ENCODE data around the gene COA5. TPM values are rescaled to one million over a fixed set of nuclear protein-coding genes. Genes with fewer than 3 reads are reported as not detected.

COA5 gene
- total RNA-seq, 2 experiments from 2014 or later = 33.6 to 40.0 TPM

GRCh38 chr2:98563394-98563793 is 44.9 kb downstream of the COA5 start:
- Histone ChIP-seq H3K36me3 (ENCODE audit: insufficient read depth, low read length) (peaks cover 2% of the 10 kb centered on the region; the same call in 1 of the 2 replicates), H4K20me1 (ENCODE audit: insufficient read depth, low read length) (no peaks in the 10 kb centered on the region), H3K4me3 (ENCODE audit: low read depth, low read length, poor library complexity, severe bottlenecking) (no peak overlapping the region), H3K4me2 (ENCODE audit: low read length) (no peak overlapping the region), H3K4me1 (ENCODE audit: insufficient read depth, low read length, poor library complexity, severe bottlenecking) (peaks cover 44% of the 10 kb centered on the region), H3K9me3 (ENCODE audit: low read length) (no peaks in the 10 kb centered on the region), H3K27ac (ENCODE audit: low read depth, low read length, poor library complexity, severe bottlenecking) (no peak overlapping the region), H2AFZ (ENCODE audit: low read length) (no peak overlapping the region), H3K79me2 (ENCODE audit: insufficient read depth, low read depth, low read length) (no peaks in the 10 kb centered on the region), H3K9me2 (ENCODE audit: insufficient read depth, low read length) (no peaks in the 10 kb centered on the region)
- TF ChIP-seq CTCF (conservative IDR thresholded peaks at IDR 0.05; ENCODE audit: low read length) (no peak), EZH2phosphoT487 (IDR thresholded peaks at IDR 0.05; ENCODE audit: borderline replicate concordance, low read depth, low read length) (no peak)
- DNase-seq (ENCODE audit: low spot score) = no peak
- intact Hi-C loops (cut with micrococcal nuclease; ENCODE audit: unreplicated experiment) = loop anchor here (5.0 kb wide), 1 partner anchor 896 kb away; the partner anchor contains the start of gene C2orf92
- BruUV-seq (replicated peaks) = no TSS peak
- ChIA-PET POLR2A (interaction anchor here (1.1 to 1.9 kb wide), 2 partner anchors 10 to 17 kb away, joined by 3 to 5 read pairs; no protein-coding TSS in a partner anchor), CTCF (ENCODE audit: unreplicated experiment) (no interaction called here)

DNA sequence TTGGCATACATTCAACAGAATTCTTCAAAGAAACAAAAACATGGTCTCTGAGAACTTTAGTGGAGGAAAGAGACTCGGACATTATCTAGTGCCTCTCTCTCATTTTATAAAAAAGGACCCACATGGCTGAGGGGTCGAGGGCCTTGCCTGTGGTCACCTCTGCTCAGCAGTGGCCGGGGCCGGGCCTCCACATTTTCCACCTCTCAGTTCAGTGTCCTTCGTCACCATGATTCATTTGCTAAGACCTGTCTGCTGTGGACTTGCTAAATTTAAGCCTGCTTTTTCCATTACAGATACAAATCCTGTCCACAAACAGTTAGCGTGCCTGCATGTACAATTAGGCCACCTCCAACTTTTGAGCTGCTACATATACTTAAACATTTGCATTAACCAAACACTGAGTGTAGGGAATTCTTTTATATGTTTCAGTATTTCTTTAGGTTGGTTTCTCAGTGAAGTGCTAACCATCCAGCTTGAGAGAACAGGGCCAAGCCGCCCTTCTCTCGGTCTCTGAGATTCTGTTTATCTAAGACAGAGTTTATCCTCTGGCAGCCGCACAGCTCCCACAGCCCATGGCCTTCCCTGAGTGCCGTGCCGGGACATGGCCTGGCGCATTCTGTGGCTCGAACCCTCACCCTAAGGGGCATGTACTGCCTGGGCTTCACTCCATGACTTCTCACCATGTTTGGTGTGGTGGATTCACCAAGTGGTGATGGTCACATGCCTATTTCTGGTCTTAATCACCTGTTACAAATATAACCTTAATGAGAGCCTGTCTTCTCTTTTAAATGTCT is 46.2 kb downstream of the COA5 start:
- BruUV-seq (replicated peaks) = no TSS peak
- intact Hi-C loops (cut with micrococcal nuclease; ENCODE audit: unreplicated experiment) = loop anchor here (5.0 kb wide), 1 partner anchor 895 kb away; the partner anchor contains the start of gene C2orf92
- POLR2A ChIA-PET = interaction anchor here (1.1 to 1.9 kb wide), 3 partner anchors 9 to 98 kb away, joined by 3 to 5 read pairs (median 3); no protein-coding TSS in a partner anchor
- Histone ChIP-seq H3K4me1 (ENCODE audit: insufficient read depth, low read length, poor library complexity, severe bottlenecking) (peaks cover 57% of the 10 kb centered on the region), H3K9me3 (ENCODE audit: low read length) (no peaks in the 10 kb centered on the region), H3K79me2 (ENCODE audit: insufficient read depth, low read depth, low read length) (no peaks in the 10 kb centered on the region), H3K4me3 (ENCODE audit: low read depth, low read length, poor library complexity, severe bottlenecking) (no peak overlapping the region), H4K20me1 (ENCODE audit: insufficient read depth, low read length) (no peaks in the 10 kb centered on the region), H2AFZ (ENCODE audit: low read length) (no peak overlapping the region), H3K9me2 (ENCODE audit: insufficient read depth, low read length) (no peaks in the 10 kb centered on the region), H3K36me3 (ENCODE audit: insufficient read depth, low read length) (peaks cover 7% of the 10 kb centered on the region; the same call in 1 of the 2 replicates), H3K4me2 (ENCODE audit: low read length) (peak overlapping the region; percentile 55; the same call in 1 of the 2 replicates), H3K27ac (ENCODE audit: low read depth, low read length, poor library complexity, severe bottlenecking) (no peak overlapping the region)
- TF ChIP-seq EZH2phosphoT487 (IDR thresholded peaks at IDR 0.05; ENCODE audit: borderline replicate concordance, low read depth, low read length) (no peak), CTCF (conservative IDR thresholded peaks at IDR 0.05; ENCODE audit: low read length) (no peak)
- DNase-seq (ENCODE audit: low spot score) = no peak
- CTCF ChIA-PET (ENCODE audit: unreplicated experiment) = interaction anchor here (0.7 to 0.9 kb wide), 2 partner anchors 11 to 45 kb away, joined by 3 to 14 read pairs; no protein-coding TSS in a partner anchor
